Tibial nerve (tissue), 4 donors: ENCODE measurements around the gene GUF1.

Experiments used
- EP300 ChIP-seq, 2 donors: sonication (generic); formaldehyde crosslinking; IDR thresholded peaks; one replicate each; pipeline ENCODE4 v1.6.1; 2017; ENCODE audit warnings: antibody characterized with exemption in 2 of 2, mild to moderate bottlenecking in 1 of 2
- POLR2A ChIP-seq, 2 donors: fragments of 450-650 bp; IDR thresholded peaks; one replicate each; pipeline ENCODE4 v1.6.1; 2017; ENCODE audit warnings: antibody characterized with exemption in 2 of 2, mild to moderate bottlenecking in 2 of 2, moderate library complexity in 2 of 2
- TF ChIP-seq, protein P1 (sequence below), 5 experiments: fragments of 200-600 bp in 3 of 5; fragments of 450-650 bp in 2 of 5; sonication (generic) in 3 of 5; IDR thresholded peaks; one replicate each; pipeline ENCODE4 v1.5.1; 2016 to 2019; ENCODE audit warnings: antibody characterized with exemption in 5 of 5, mild to moderate bottlenecking in 3 of 5, moderate library complexity in 2 of 5

DNA sequence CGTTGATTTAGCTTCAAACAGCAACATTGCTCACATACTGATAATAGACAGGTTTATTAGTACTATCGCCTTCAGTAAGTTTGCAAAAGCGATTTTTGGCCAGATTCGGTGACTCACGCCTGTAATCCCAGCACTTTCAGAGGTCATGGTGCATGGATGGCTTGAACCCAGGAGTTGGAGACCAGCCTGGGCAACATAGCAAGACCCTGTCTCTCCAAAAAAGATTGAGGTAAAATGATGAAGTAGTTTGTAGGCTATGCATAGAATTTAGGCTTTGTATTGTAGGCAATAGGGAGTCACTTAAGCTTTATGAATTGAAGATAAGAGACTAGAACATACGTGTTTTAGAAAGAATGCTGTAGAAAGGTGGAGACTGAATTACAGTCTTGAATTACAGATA is 49.3 kb downstream of the GUF1 start:
- TF ChIP-seq, protein P1, sequence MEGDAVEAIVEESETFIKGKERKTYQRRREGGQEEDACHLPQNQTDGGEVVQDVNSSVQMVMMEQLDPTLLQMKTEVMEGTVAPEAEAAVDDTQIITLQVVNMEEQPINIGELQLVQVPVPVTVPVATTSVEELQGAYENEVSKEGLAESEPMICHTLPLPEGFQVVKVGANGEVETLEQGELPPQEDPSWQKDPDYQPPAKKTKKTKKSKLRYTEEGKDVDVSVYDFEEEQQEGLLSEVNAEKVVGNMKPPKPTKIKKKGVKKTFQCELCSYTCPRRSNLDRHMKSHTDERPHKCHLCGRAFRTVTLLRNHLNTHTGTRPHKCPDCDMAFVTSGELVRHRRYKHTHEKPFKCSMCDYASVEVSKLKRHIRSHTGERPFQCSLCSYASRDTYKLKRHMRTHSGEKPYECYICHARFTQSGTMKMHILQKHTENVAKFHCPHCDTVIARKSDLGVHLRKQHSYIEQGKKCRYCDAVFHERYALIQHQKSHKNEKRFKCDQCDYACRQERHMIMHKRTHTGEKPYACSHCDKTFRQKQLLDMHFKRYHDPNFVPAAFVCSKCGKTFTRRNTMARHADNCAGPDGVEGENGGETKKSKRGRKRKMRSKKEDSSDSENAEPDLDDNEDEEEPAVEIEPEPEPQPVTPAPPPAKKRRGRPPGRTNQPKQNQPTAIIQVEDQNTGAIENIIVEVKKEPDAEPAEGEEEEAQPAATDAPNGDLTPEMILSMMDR (IDR thresholded peaks at IDR 0.05): no peak
- TF ChIP-seq POLR2A (IDR thresholded peaks at IDR 0.05): no peak
- TF ChIP-seq EP300 (IDR thresholded peaks at IDR 0.05): no peak
